ENCODE results near the gene PRKAG1.
"Not testable (repeated sequence)": the region's sequence is repeated elsewhere in the genome, so short reads cannot be mapped to it uniquely, and the experiment has no call there.

PRKAG1 gene

GRCh38 chr12:49018261-49019119, at the start of gene PRKAG1:
Gene PRKAG1, minus strand, starts transcription at chr12:49018776. Its CDS starts 36 bp downstream, at chr12:49018740.
- peak; percentile 92 for ATAC-seq (replicated peaks; ENCODE audit: extremely low read depth, poor library complexity, severe bottlenecking)
- Mint-ChIP-seq H3K4me1 (peaks cover 56% of the 10 kb centered on the region), H3K9me3 (no peaks in the 10 kb centered on the region), H3K27ac (ENCODE audit: low read depth) (peak within 1 kb of the TSS; percentile 98), H3K4me3 (peak within 1 kb of the TSS; percentile 89), H3K27me3 (no peaks in the 10 kb centered on the region), H3K36me3 (ENCODE audit: insufficient read depth) (peaks cover 28% of the 10 kb centered on the region)
- peak; percentile 95 to 98 for DNase-seq (ENCODE audit: low spot score in 2 of 2)

DNA sequence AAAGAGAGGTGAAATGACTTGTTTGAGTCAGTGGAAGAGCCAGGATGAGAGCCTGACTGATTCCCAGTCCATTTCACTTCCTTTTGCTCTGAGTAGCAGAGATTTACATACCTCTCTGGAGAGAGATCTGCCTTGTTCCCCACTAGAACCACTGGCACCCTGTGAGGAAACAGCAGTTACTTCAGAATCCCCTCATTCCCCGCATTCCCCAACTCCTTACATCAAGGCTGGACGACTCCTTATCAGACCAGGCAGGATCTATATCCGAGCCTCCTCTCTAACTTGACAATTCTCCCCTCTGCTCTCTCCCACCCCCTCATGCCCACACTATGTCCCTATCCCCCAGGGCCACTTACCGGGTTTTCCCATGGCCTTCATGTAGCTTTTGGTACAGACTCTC, 47.5 kb upstream of the PRKAG1 start:
- Mint-ChIP-seq H3K4me1 (peaks cover 29% of the 10 kb centered on the region), H3K27me3 (no peaks in the 10 kb centered on the region), H3K9me3 (no peaks in the 10 kb centered on the region), H3K36me3 (ENCODE audit: insufficient read depth) (peaks cover 7% of the 10 kb centered on the region), H3K4me3 (no peak overlapping the region), H3K27ac (ENCODE audit: low read depth) (no peak overlapping the region)
- ATAC-seq (replicated peaks; ENCODE audit: extremely low read depth, poor library complexity, severe bottlenecking) (no peak), DNase-seq (ENCODE audit: low spot score in 2 of 2) (no peak)

GRCh38 chr12:49064767-49065152, 46.2 kb upstream of the PRKAG1 start:
- peaks cover 23% of the 10 kb centered on the region for H3K4me1 Mint-ChIP-seq
- ATAC-seq (replicated peaks; ENCODE audit: extremely low read depth, poor library complexity, severe bottlenecking) (no peak), DNase-seq (ENCODE audit: low spot score in 2 of 2) (no peak)
- H3K4me3 Mint-ChIP-seq, result no peak overlapping the region
- no peak overlapping the region for H3K27ac Mint-ChIP-seq (ENCODE audit: low read depth)
- no peaks in the 10 kb centered on the region for H3K27me3 Mint-ChIP-seq
- H3K9me3 Mint-ChIP-seq, result no peaks in the 10 kb centered on the region
- peaks cover 16% of the 10 kb centered on the region for H3K36me3 Mint-ChIP-seq (ENCODE audit: insufficient read depth)

DNA sequence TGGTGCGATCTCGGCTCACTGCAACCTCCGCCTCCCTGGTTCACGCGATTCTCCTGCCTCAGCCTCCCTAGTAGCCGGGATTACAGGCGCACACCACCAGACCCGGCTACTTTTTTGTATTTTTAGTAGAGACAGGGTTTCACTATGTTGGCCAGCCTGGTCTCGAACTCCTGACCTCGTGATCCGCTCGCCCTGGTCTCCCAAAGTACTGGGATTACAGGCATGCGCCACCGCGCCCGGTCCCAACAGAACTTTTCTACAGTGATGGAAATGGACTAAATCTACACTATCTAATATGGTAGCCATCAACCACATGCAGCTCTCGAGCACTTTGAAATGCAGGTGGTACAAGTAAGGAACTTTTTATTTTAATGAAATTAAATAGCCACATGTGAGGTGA, 43.3 kb upstream of the PRKAG1 start:
- not testable (repeated sequence) for H3K27ac Mint-ChIP-seq (ENCODE audit: low read depth); ATAC-seq (replicated peaks; ENCODE audit: extremely low read depth, poor library complexity, severe bottlenecking); H3K9me3 Mint-ChIP-seq; DNase-seq (ENCODE audit: low spot score in 2 of 2); H3K27me3 Mint-ChIP-seq
- Mint-ChIP-seq H3K4me3 (peak overlapping the region; percentile 18), H3K36me3 (ENCODE audit: insufficient read depth) (peaks cover 23% of the 10 kb centered on the region), H3K4me1 (peaks cover 37% of the 10 kb centered on the region)

DNA sequence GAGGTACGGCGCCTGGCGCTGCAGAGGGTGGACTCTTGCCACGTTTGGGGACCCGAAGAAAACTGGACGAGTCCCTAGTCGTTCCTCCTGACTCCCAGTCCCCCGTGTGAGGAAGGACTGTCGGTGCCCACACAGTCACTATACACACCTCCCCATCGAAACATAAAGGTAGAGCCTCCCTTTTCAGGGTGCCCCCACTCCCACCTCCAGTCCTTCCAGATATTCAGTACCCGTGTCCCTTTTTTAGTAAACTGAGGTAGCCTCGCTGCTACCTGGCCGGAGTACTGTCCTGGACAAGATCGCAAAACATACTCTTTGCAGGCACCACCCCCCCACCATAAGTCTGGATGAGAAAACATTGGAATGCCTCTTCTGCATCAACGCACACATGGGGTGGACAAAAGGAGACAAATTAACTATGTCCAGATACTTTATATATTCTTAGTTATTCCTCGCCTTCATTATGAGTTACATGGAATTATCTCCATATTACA, 42.6 kb upstream of the PRKAG1 start:
- H3K4me3 Mint-ChIP-seq, result peak overlapping the region; percentile 93
- peak overlapping the region; percentile 91 for H3K27ac Mint-ChIP-seq (ENCODE audit: low read depth)
- H3K36me3 Mint-ChIP-seq (ENCODE audit: insufficient read depth), result peaks cover 24% of the 10 kb centered on the region
- H3K27me3 Mint-ChIP-seq, result no peaks in the 10 kb centered on the region
- ATAC-seq (replicated peaks; ENCODE audit: extremely low read depth, poor library complexity, severe bottlenecking) (no peak), DNase-seq (ENCODE audit: low spot score in 2 of 2) (no peak)
- peaks cover 45% of the 10 kb centered on the region for H3K4me1 Mint-ChIP-seq
- no peaks in the 10 kb centered on the region for H3K9me3 Mint-ChIP-seq

GRCh38 chr12:49060237-49061156, 41.9 kb upstream of the PRKAG1 start, which contains the start of gene KMT2D:
Gene KMT2D, minus strand, starts transcription at chr12:49060794. Its CDS starts 5,470 bp downstream, at chr12:49055324.
- Mint-ChIP-seq H3K36me3 (ENCODE audit: insufficient read depth) (peaks cover 27% of the 10 kb centered on the region), H3K4me3 (peak within 1 kb of the TSS; percentile 93), H3K9me3 (no peaks in the 10 kb centered on the region), H3K27ac (ENCODE audit: low read depth) (peak within 1 kb of the TSS; percentile 91), H3K27me3 (no peaks in the 10 kb centered on the region), H3K4me1 (peaks cover 52% of the 10 kb centered on the region)
- ATAC-seq (replicated peaks; ENCODE audit: extremely low read depth, poor library complexity, severe bottlenecking) (peak; percentile 71), DNase-seq (ENCODE audit: low spot score in 2 of 2) (peak; percentile 78 to 84)

- H3K36me3 Mint-ChIP-seq (ENCODE audit: insufficient read depth), result peaks cover 35% of the 10 kb centered on the region
- no peak for DNase-seq (ENCODE audit: low spot score in 2 of 2)
- no peaks in the 10 kb centered on the region for H3K9me3 Mint-ChIP-seq
- ATAC-seq (replicated peaks; ENCODE audit: extremely low read depth, poor library complexity, severe bottlenecking), result peak; percentile 7
- H3K4me3 Mint-ChIP-seq, result peak overlapping the region; percentile 93
- H3K4me1 Mint-ChIP-seq, result peaks cover 61% of the 10 kb centered on the region
- H3K27ac Mint-ChIP-seq (ENCODE audit: low read depth), result peak overlapping the region; percentile 60
- no peaks in the 10 kb centered on the region for H3K27me3 Mint-ChIP-seq
Observed at GRCh38 chr12:49059299-49060171, 41.0 kb upstream of the PRKAG1 start.

- DNase-seq (ENCODE audit: low spot score in 2 of 2) (no peak), ATAC-seq (replicated peaks; ENCODE audit: extremely low read depth, poor library complexity, severe bottlenecking) (no peak)
- Mint-ChIP-seq H3K36me3 (ENCODE audit: insufficient read depth) (peaks cover 35% of the 10 kb centered on the region), H3K9me3 (no peaks in the 10 kb centered on the region), H3K4me1 (peaks cover 60% of the 10 kb centered on the region), H3K27me3 (no peaks in the 10 kb centered on the region), H3K27ac (ENCODE audit: low read depth) (peak overlapping the region; percentile 60), H3K4me3 (peak overlapping the region; percentile 93)
Observed at GRCh38 chr12:49059045-49059298, 40.4 kb upstream of the PRKAG1 start.

DNA sequence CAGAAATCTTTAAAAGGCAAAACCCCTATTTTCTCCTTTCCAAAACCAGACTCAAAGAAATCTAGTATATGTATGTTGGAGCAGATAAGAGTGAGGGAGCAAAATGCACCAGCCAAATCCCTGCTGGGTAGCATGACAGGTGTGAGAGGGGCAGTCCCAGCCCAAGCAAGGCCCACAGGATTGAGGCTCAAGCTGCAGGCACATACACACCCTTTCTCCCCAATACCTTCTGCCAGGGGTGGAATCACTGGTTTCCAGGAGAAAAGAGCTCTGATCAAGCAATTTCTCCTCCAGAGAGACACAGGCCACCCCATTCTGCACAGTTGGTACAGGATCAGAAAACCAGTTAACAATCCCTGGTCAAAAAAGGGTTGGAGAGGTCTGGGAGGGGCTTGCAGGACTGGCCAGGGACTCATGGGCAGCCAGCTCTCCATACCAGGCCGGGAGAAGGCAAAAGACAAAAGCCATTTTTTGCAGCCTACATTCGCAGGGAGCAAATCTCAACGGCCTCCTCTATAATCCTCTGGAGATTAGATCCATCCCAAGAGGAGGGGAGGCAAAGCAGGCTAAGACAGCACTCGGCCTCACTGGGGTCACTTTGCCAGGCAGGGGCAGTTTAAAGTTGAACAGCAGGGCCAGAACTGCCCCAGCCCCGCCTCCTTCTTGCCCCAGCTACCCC, 39.9 kb upstream of the PRKAG1 start:
- Mint-ChIP-seq H3K9me3 (no peaks in the 10 kb centered on the region), H3K27ac (ENCODE audit: low read depth) (peak overlapping the region; percentile 60), H3K27me3 (no peaks in the 10 kb centered on the region), H3K4me1 (peaks cover 57% of the 10 kb centered on the region), H3K4me3 (peak overlapping the region; percentile 93), H3K36me3 (ENCODE audit: insufficient read depth) (peaks cover 34% of the 10 kb centered on the region)
- no peak for ATAC-seq (replicated peaks; ENCODE audit: extremely low read depth, poor library complexity, severe bottlenecking)
- no peak for DNase-seq (ENCODE audit: low spot score in 2 of 2)

GRCh38 chr12:49057888-49058287, 39.3 kb upstream of the PRKAG1 start:
- H3K9me3 Mint-ChIP-seq, result no peaks in the 10 kb centered on the region
- no peaks in the 10 kb centered on the region for H3K27me3 Mint-ChIP-seq
- H3K4me1 Mint-ChIP-seq, result peaks cover 57% of the 10 kb centered on the region
- peak overlapping the region; percentile 93 for H3K4me3 Mint-ChIP-seq
- ATAC-seq (replicated peaks; ENCODE audit: extremely low read depth, poor library complexity, severe bottlenecking), result no peak
- H3K27ac Mint-ChIP-seq (ENCODE audit: low read depth), result peak overlapping the region; percentile 60
- DNase-seq (ENCODE audit: low spot score in 2 of 2), result no peak
- H3K36me3 Mint-ChIP-seq (ENCODE audit: insufficient read depth), result peaks cover 35% of the 10 kb centered on the region

GRCh38 chr12:49055978-49056754, 37.6 kb upstream of the PRKAG1 start:
- no peaks in the 10 kb centered on the region for H3K9me3 Mint-ChIP-seq
- H3K27me3 Mint-ChIP-seq, result no peaks in the 10 kb centered on the region
- peak in 1 of 2 donors; percentile 35 for DNase-seq (ENCODE audit: low spot score in 2 of 2)
- H3K4me3 Mint-ChIP-seq, result peak overlapping the region; percentile 93
- H3K27ac Mint-ChIP-seq (ENCODE audit: low read depth), result peak overlapping the region; percentile 60
- peaks cover 46% of the 10 kb centered on the region for H3K36me3 Mint-ChIP-seq (ENCODE audit: insufficient read depth)
- peak; percentile 67 for ATAC-seq (replicated peaks; ENCODE audit: extremely low read depth, poor library complexity, severe bottlenecking)
- peaks cover 65% of the 10 kb centered on the region for H3K4me1 Mint-ChIP-seq

Measured in central memory CD8-positive, alpha-beta T cell (primary cell).